Head of caudate nucleus (tissue), 42 donors: Measurements from ENCODE around the gene ADCY5.

ENCODE experiments used
- DNase-seq, 42 donors: peaks; one replicate each; pipeline versions ENCODE4 v3.0.0 to v3.0.0-alpha.2; 2020 to 2021; ENCODE audit warnings: mixed read lengths in 7 of 42
- intact Hi-C: fragments of 100-400 bp; cut with DNase I; formaldehyde crosslinking; loops from one replicate; pipeline ENCODE4 v1.15.0; 2022

ADCY5 gene

DNA sequence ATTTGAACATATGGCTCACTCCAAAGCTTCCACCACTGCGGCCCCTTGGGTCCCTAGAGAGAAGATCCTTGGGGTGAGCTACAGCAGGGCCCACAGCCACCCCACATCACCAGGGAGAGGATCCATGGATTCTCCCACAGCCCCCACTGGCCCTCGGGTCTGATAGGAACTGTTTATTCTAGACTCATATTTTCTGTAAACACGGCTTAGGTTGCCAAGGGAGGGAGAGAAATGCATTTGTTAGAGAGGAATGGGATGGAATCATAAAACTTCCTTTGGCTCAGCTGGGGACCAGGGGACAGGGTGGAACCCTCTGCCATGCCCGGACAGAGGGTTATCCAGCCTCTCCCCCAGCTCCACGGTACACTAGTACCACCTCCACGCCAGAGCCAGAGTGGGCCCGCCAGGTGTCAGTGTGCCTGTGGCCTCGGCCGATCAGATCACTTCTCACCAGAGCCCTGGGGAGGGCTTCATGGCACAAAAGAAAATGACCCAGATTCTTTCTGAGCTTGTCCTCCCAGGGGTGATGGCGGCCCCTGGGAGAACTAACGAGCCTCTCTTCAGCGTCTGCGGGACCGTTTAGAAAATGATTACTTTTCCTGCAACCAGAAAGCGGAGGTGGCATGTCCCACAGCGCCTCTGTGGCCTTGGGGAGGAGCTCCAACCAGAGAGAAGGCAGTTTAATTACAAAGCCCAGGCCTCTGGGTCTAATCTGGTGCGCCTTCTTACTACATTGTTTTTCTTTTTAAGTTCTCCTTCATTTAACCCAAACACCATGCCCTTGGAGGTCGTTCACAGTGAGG lies 33.7 kb downstream of the ADCY5 start:
- DNase-seq = no peak
- intact Hi-C loops = no loop called here

DNA sequence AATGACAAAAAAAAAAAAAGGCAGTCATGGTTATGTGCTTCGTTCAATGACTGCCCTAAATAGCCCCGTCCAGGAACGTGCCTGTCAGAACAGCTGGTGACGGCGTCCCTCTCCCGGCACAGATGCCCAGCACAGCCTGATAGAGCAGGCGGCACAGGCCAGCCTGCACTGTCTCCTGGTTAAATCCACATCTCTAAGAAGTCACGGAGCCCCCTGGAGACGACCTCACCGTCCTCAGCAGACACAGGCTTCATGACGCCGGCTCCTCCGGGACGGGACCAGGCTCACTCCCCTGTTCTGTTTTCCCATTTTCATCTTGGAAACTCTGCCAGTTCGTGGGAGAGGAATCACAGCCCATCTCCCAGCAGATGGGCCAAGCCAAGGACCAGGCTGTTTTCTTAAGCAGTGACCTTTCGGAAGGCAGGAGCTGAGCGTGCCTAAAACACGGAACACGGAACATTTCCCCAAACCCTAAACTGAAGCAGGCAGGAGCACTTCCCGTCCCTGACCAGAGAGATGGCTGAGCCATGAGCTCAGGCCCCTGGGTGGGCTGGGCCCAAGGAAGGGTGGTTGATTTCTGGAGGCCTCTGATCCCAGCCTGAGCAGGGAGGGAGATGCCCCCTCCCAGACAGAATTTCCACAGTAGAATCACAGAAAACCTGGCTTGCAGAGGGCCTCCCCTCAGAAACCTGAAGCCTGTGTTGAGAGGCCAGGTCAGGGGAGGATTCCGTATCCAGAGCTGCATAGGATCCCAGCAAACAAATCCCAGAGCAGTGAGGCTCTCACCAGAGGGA lies 35.9 kb downstream of the ADCY5 start:
- intact Hi-C loops = no loop called here
- DNase-seq = peak in 35 of 42 donors; percentile 51 to 86 (median 71)

DNA sequence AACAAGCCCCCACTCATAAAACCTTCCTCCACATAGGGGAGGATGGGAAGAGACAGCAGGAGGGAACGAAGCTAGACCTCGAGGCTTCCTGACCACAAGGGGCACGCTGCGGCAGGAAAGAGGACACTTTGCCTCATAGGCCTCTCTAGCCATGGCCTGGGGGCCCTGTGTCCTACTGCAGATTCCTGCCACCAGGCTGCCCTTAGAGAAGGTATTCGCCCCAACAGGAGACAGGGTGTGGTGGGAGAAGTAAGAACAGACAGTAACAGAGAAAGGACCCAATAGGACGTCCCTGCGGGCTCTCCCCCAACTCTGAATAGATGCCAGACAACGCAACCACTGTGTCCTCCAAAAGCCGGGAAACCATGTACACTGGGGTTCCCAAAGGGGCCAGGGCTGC lies 36.8 kb downstream of the ADCY5 start:
- no peak for DNase-seq
- intact Hi-C loops = no loop called here

DNA sequence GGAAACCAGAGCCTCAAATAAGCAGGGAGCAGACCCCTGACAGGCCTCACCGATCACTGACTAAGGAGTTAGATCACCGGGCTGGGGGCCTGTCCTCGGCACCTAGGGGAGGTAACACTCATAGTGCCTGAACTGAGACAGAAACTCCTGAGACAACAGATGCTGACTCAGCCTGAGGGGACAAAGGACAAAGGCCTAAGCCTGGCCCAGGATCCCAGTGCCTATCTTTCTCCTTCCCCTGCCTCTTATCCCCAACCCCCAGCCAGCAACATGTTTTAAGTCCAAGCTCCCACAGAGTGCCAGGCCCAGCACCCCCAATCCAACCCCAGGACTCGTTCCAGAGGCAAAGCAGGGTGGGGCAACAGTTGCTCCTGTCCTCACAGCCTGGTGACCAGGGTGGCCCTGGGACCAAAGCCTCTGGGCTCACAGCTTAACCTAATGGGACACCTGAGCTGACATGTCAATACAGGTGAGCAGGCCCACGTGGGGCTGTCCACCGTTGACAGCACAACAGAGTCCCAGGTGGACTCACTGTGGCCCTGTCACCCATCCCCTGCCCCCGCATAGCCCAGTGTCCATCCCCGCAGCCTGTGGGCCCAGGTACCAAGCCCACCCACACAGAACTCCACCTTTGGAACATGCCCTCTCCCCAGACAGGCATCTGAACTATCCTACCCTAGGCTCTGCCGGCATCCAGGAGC lies 37.4 kb downstream of the ADCY5 start:
- intact Hi-C loops = no loop called here
- peak in 2 of 42 donors; percentile 40 to 45 for DNase-seq

DNA sequence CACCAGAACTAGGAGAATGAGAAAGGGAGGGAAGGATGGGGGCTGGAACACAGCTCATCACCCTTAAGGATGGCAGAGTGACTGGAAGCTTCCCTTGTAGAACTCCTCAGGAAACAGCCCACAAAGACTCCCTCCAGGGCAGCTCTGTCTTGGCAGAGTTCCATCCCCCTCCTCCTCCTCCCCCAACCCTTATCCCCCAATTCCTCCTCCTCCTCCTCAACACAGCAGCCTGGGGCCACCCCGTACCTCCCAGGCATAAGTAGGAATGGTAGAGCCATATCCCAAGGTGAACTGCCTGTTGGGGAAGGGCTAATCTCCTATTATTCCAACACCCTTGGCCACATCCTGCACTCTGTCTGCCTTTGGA lies 38.8 kb downstream of the ADCY5 start:
- DNase-seq = no peak
- intact Hi-C loops = no loop called here

DNA sequence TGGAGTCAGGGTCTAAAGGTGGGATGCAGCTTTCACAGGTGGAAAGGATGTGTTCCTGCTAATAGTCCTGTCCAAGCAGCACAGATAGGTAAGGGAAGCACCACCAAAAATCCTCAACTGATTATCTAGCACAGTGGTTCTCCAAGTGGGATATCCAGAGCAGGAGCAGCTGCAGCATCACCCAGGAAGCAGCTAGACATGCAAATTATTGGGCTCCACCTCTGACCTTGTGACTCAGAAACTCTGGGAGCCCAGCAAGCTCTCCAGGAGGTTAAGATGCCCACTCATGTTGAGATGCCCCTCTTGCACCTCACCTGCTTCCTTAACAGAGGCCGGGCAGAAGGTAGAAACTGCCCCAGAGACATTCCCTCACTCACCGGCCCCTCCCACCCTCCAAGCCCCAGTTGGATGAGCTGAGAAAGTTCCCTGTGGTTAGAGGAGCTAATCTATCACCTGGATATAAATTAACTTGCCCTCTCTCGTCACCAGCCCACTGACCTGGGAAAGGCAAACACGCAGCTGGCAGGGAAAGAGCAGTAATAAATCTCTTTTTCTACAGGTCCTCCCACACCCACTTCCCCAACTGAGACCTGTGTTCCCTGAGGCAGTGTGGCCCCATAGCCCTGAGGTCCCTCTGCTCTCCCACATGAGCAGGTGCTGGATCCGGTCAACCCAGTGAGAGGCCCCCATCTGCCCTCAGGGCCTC lies 39.3 kb downstream of the ADCY5 start:
- DNase-seq = no peak
- intact Hi-C loops = no loop called here

DNA sequence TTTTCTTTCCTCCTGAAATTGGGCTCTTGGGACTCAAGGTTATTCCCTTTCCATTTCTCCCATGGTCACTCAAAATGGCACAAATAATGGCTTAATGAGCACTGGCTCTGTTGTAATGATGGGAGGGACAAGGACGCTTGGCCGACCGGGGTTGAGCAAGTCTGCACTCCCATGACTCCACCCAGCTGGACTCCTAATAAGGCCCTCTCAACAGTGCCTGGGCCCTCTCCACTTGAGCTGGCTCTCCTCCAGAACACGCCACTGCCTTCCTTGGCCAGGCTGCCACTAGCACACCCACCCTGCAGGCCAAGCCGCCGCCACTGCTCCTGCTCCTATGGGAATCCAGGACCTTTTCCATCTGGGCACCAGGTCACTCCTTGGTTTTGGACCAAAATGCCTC lies 42.3 kb downstream of the ADCY5 start:
- peak in 23 of 42 donors; percentile 47 to 84 (median 62) for DNase-seq
- intact Hi-C loops = no loop called here

DNA sequence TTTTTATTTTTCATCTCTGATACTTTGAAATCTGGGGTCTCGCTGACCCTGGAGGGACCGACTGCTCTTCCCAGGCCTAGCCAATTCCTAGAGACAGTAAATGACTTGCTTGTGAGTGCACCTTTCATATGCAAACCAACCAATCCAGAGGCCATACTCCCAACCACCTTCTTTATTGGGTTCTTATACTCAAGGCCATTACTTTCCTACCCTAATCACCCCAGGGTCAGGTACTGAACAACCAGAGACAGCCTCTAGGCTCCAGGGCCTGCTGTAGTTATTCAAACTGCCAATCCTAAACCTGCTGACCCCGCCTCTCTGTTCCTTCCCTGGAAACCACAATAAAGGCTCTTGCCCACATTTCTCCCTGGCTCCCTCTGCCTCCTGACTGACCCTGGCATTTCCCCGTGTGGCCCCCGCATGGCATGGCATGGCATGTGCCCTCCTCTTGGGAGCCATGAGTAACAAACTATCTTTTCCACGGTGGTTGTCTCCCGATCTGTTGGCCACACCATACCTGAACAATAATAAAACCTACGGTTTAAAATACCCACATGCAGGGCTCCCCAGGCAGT lies 42.9 kb downstream of the ADCY5 start:
- intact Hi-C loops = no loop called here
- DNase-seq = no peak

DNA sequence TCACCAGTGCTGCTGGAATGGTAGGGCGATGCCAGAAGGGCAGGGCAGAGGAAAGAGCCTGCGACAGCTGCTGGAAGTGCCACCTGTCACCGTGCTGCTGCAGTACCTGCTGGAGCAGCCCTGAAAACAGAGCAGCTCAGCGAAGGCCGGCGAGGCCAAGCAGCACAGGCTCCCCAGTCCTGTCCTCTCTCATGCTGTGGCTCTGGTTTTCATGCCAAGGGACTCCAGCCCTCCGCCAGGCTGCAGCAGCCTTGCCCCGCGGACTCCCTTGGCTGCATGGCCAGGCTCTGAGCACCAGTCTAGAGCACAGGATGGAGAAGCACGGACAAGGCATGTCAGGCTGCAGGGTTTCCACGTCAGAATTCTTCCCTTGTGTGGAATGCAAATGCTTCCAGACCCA lies 43.9 kb downstream of the ADCY5 start:
- DNase-seq = peak in 3 of 42 donors; percentile 5 to 48 (median 45)
- intact Hi-C loops = no loop called here

DNA sequence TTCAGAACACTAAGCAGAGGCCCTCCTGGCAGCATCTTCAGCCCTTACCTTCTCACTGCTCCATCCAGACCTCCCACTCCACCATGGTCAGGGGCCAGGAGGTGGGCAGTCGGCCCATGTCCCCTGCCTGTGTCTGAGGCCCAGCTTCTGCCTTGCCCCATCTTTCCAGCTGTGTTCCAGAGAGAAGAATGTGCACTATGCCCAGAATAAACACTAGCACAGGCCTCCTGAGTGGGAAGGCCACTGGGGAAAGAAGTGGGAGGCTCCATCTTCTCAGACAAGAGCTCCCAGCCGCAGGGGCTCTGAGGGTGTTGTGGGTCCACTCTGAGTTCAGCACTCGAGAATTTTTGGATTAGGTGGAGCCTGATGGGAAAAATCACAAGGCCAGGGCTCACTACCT lies 44.5 kb downstream of the ADCY5 start:
- intact Hi-C loops = no loop called here
- DNase-seq = no peak

DNA sequence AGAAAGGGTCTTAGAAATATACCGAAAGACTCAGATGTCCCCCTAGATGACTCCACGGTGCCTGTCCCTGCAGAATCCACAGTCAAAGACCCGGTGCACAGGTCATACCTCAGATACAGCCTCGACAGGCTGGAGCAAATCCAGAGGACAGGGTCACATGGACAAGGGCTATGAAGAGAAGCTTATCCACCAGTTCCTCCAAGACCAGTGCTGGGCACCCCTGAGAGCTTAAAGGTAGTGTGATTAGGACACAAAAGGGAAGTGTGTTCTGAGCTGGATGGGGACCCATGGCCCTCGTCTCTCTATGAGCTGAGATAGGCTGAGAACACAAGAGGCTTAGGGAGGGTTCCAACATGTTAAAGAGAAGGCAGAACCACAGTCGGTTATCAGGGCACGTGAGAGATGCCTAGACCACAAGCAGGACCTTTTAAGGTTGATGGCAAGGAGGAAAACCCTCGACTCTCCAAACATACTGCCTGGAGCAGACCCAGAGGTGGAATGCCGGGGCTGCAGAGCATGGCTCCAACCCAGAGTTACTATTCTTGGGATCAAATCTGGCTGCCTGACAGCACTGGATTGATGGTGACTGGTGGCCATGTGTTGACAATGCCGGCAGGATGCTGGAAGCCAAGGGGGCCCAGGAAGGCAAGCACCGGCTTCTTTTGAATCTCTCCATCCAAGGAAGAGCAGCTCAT lies 46.9 kb downstream of the ADCY5 start:
- peak in 1 of 42 donors; percentile 2 for DNase-seq
- intact Hi-C loops = no loop called here

DNA sequence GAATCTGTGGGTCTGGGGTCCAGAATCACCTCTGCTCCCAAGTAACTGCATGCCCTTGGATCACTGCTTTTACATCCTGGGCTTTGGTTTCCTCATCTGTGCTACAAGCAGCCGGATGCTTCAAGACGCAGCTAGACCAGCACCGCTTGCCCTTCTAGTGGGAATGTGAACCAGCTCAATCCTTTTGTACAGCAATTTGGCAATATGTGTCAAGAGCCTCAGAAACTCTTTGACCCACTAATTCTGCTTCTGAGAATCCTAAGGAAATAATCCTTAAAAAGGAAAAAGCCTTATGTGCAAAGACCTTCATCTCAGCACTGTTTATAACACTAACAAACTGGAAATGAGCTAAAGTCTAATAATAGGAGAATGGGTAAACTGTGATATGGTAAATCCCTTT lies 48.7 kb downstream of the ADCY5 start:
- no peak for DNase-seq
- intact Hi-C loops = no loop called here

DNA sequence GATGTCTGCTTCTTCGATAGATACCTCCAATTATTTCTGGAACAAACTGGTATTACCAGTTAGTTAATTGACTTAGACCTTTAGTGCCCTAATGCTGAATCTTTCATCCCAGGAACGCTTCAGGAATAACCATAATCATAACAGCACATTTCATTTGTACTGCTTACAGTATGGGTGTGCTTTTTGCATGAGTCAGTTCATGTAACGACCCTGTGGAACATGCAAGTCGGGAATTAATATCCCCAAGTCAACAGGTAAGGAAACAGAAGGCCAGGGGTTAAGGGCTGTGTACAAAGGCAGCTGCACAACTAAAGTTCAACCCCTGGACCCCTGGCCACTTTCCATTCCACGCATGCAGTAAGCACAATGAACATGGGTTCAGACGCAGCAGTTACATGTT lies 49.2 kb downstream of the ADCY5 start:
- DNase-seq = no peak
- intact Hi-C loops = no loop called here

DNA sequence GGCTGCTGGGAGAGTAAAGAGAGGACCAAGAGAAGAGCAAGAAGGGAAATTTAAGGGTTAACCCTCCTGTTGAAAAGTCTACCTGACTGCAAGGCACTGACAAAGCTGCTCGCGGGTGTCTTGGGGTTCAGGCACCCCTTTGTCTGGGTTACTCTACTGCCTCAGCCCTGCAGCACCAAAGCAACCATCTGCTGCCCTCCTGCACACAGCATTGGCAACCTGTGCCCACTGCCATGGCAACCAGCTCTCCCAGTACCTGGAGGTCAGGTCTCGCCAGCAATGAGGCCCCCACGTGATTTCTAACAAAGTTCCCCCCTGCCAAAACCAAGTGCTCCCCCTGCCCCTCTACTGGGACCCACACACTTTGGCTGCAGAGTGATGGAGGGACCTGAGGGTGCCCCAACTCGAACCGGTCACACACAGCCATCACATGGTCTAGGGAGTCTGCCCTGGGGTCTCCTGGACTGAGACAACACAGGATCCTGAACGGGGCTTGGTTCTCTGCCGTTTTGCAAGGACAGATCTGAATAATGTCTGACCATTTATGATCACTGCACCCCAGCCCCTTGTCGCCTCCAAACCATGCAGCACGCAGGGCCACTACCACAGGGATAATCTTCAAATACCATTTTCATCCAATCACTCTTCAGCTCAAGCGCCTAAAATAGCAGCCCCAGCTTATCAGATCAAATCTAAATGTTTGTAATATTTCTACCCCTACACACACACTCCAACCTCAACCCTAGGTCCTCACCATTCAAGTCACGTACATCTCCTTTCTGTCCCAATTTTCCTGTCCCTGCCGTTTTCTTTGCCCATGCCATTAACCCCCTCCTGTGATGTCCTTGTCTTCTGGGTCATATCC lies 50.7 kb downstream of the ADCY5 start:
- no peak for DNase-seq
- intact Hi-C loops = no loop called here

DNA sequence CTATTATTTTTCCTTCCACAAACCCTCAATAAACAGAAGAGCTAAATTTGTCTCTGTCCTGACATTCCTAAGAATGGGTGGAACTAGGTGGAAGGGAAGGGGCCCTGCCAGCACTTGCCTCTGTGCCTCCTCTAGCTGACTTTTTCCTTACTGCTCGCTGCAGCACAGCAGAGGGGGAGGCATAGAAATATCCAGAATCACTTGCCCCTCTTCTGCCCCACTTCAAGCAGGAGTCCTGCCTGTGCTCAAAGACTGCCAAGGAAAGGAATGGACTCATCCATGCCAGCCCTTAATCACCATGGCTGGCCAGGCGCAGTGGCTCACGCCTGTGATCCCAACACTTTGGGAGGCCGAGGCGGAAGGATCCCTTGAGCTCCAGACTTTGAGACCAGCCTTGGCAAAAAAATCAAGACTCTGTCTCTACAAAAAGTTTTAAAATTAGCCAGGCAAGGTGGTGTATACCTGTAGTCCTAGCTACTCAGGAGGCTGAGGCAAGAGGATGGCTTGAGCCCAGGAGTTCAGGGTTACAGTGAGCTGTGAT lies 51.8 kb downstream of the ADCY5 start:
- intact Hi-C loops = no loop called here
- no peak for DNase-seq

DNA sequence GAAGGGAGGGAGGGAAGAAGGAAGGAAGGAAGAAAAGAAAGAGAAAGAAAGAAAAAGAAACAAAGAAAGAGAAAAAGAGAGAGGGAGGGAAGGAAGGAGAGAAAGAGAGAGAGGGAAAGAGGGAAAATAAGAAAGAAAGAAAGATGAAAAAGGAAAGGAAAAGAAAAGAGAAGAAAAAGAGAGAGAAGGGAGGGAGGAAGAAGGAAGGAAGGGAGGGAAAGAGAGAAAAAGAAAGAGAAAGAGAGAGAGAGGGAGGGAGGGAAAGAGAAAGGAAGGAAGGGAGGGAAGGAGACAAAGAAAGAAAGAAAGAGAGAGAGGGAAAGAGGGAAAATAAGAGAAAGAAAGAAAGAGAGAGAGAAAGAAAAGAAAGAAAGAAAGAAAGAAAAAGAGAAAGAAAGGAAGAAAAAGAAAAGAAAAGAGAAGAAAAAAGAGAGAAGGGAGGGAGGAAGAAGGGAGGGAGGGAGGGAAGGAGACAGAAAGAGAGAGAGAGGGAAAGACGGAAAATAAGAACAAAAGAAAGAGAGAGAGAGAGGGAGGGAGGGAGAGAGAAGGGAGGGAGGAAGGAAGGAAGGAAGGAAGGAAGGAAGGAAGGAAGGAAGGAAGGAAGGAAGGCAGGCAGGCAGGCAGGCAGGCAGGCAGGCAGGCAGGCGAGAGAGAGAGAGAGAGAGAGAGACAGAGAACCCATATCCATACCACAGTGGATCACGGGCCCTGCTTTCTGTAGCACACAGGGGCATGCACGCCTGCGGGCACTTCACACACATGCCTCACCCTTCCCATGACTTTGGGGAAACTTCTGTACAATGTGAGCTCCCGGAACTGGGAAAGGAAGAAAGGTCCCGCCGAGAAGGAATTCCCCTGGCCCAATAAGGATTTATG lies 52.5 kb downstream of the ADCY5 start:
- DNase-seq = no peak
- intact Hi-C loops = no loop called here
